GM18517 (cell line): Measurements from ENCODE around the gene SLC30A9.

Experiments
- ATAC-seq: cut with Tn5 transposase; IDR thresholded peaks from one replicate; pipeline ENCODE4 v1.9.1; 2021; ENCODE audit warnings: mild to moderate bottlenecking, moderate library complexity; ENCODE audit not compliant: unreplicated experiment

SLC30A9 gene

GRCh38 chr4:42132099-42132498 is 141.8 kb downstream of the SLC30A9 start:
- ATAC-seq = no peak

- ATAC-seq = no peak
Measured at GRCh38 chr4:42133006-42133405, 142.7 kb downstream of the SLC30A9 start.

- no peak for ATAC-seq
Measured at GRCh38 chr4:42136371-42136770, 146.0 kb downstream of the SLC30A9 start.
